HG02763 (cell line): Measurements from ENCODE around the gene URAD.

Experiments used
- ATAC-seq: cut with Tn5 transposase; IDR thresholded peaks from one replicate; pipeline ENCODE4 v1.9.1; 2021; ENCODE audit warnings: mild to moderate bottlenecking, moderate library complexity; ENCODE audit not compliant: unreplicated experiment

The URAD gene

GRCh38 chr13:28001049-28001448 lies 12.6 kb upstream of the URAD start:
- ATAC-seq: no peak

- ATAC-seq: no peak
Measured at GRCh38 chr13:28000567-28000966, 12.1 kb upstream of the URAD start.

- ATAC-seq: no peak
Measured at GRCh38 chr13:27997904-27998522, 9.5 kb upstream of the URAD start.

- ATAC-seq: no peak
Measured at GRCh38 chr13:27991881-27992280, 3.4 kb upstream of the URAD start.

- ATAC-seq: no peak
Measured at GRCh38 chr13:27985600-27985999, 2.9 kb downstream of the URAD start.

- no peak for ATAC-seq
Measured at GRCh38 chr13:27982361-27982760, 6.1 kb downstream of the URAD start.

GRCh38 chr13:27981006-27981708 lies 7.3 kb downstream of the URAD start:
- no peak for ATAC-seq

- no peak for ATAC-seq
Measured at GRCh38 chr13:27980280-27980998, 8.1 kb downstream of the URAD start.

GRCh38 chr13:27979765-27980279 lies 8.7 kb downstream of the URAD start:
- ATAC-seq: no peak

GRCh38 chr13:27979001-27979643 lies 9.4 kb downstream of the URAD start:
- no peak for ATAC-seq

GRCh38 chr13:27978301-27978968 lies 10.1 kb downstream of the URAD start:
- no peak for ATAC-seq

GRCh38 chr13:27977476-27978300 lies 10.8 kb downstream of the URAD start:
- no peak for ATAC-seq

- ATAC-seq: no peak
Measured at GRCh38 chr13:27976362-27977091, 12.0 kb downstream of the URAD start.

- no peak for ATAC-seq
Measured at GRCh38 chr13:27975564-27976361, 12.7 kb downstream of the URAD start.

GRCh38 chr13:27973961-27974662 lies 14.4 kb downstream of the URAD start:
- ATAC-seq: no peak

- no peak for ATAC-seq
Measured at GRCh38 chr13:27973291-27973690, 15.2 kb downstream of the URAD start.

GRCh38 chr13:27972478-27972820 lies 16.0 kb downstream of the URAD start:
- no peak for ATAC-seq
